Adrenal gland (tissue), 12 donors: ENCODE results near the gene CACNA1D. TPM values are rescaled to one million over a fixed set of nuclear protein-coding genes. Genes with fewer than 3 reads are reported as not detected.

Experiments
- DNase-seq, 7 donors: peaks; one replicate each; pipeline ENCODE4 v3.0.0-alpha.2; 2019 to 2020
- H3K27ac ChIP-seq, 5 donors: fragments of 200-600 bp; sonication (generic) in 4 of 5; 1 replicate in 3 of 5; 2 replicates in 2 of 5; pipeline versions ENCODE4 v1.5.1 to v1.8.0; 2016 to 2020; ENCODE audit warnings: mild to moderate bottlenecking in 1 of 5
- H3K27me3 ChIP-seq: fragments of 200-600 bp; 2 replicates; pipeline ENCODE4 v1.8.0; 2021
- H3K36me3 ChIP-seq, 2 donors: fragments of 200-600 bp; replicated peaks in 1 of 2; 1 replicate in 1 of 2; 2 replicates in 1 of 2; pipeline versions ENCODE4 v1.5.1 to v1.8.0; 2018 to 2022
- H3K4me1 ChIP-seq, 2 donors: fragments of 200-600 bp; replicated peaks in 1 of 2; 1 replicate in 1 of 2; 2 replicates in 1 of 2; pipeline versions ENCODE4 v1.5.1 to v1.8.0; 2018 to 2021
- H3K4me3 ChIP-seq, 4 donors: fragments of 200-600 bp; sonication (generic) in 3 of 4; one replicate each; pipeline ENCODE4 v1.5.1; 2016 to 2018
- H3K9me3 ChIP-seq, 3 donors: fragments of 200-600 bp; sonication (generic) in 1 of 3; replicated peaks in 1 of 3; 1 replicate in 2 of 3; 2 replicates in 1 of 3; pipeline versions ENCODE4 v1.5.1 to v1.8.0; 2016 to 2021
- CTCF ChIP-seq, 6 experiments: fragments of 450-650 bp in 4 of 6; fragments of 200-600 bp in 2 of 6; sonication (generic) in 1 of 6; IDR thresholded peaks; 1 replicate in 5 of 6; 2 replicates in 1 of 6; pipeline versions ENCODE4 v1.5.1 to v1.8.0; 2016 to 2021; ENCODE audit warnings: antibody characterized with exemption in 6 of 6, mild to moderate bottlenecking in 2 of 6, moderate library complexity in 1 of 6
- POLR2A ChIP-seq, 2 donors: fragments of 450-650 bp; IDR thresholded peaks; one replicate each; pipeline ENCODE4 v1.6.1; 2017; ENCODE audit warnings: antibody characterized with exemption in 2 of 2, mild to moderate bottlenecking in 2 of 2, moderate library complexity in 1 of 2
- WGBS, 4 donors: extraction: QIAGEN DNeasy Blood & Tissue Kit in 2 of 4; methylation state at CpG; one replicate each; pipeline versions ENCODE4 v1.1.5 to v1.1.7; 2013 to 2017; 5-methylcytosine and 5-hydroxymethylcytosine counted together
- intact Hi-C, 2 donors: fragments of 100-400 bp; cut with DNase I; formaldehyde crosslinking; loops; one replicate each; pipeline versions ENCODE4 v1.14.1 to v1.15.0; 2022 to 2023
- polyA plus RNA-seq, 3 donors: library from polyadenylated mRNA; stranded (reverse); fragments of 200-250 nt in 2 of 3; fragments of 350-450 nt in 1 of 3; fragmentation: Illumina TruSeq in 1 of 3; extraction: RNeasy Lipid Tissue Mini Kit (QIAGEN cat#74804) in 1 of 3; gene quantifications; one replicate each; pipeline ENCODE4 v1.2.3, GENCODE V29; 2013 to 2014
- total RNA-seq, 9 donors: library from RNA; depleted of rRNA in 4 of 9; stranded (reverse); fragments of >200 nt in 4 of 9; fragments of 120-200 nt in 1 of 9; fragmentation: NEBNext Ultra II Directional in 1 of 9; extraction: Animal tissue kit (Norgen Biotek cat#: 25700) in 1 of 9; gene quantifications; one replicate each; pipeline versions ENCODE4 v1.1.0 to v1.2.4, GENCODE V29; 2013 to 2023
- donor health status: healthy with polysubstance abuse.
- donor health status: Bipolar disorder and iron deficiency.
- donor health status: DM: yes; HTN: yes; CAD: no.
- donor health status: DM: no; HTN: no; CAD: no.
- donor health status: DM: no; HTN: no; CAD: no.
- donor health status: DM: yes; HTN: yes; CAD: no.

Gene CACNA1D
- total and polyA plus RNA-seq, 12 donors: 25.8 to 111 (median 63.0) TPM

GRCh38 chr3:53490459-53490968 is 3.9 kb upstream of the CACNA1D start:
- no peaks in the 10 kb centered on the region for H3K36me3 ChIP-seq
- DNase-seq: no peak
- no peak overlapping the region for H3K27ac ChIP-seq
- no peak overlapping the region for H3K4me3 ChIP-seq
- 77 to 91% (median 84%) methylated on average over 4 of the region's 4 CpGs for WGBS, 4 donors
- peaks cover 16 to 17% of the 10 kb centered on the region in 2 donors for H3K4me1 ChIP-seq
- no peaks in the 10 kb centered on the region for H3K27me3 ChIP-seq
- TF ChIP-seq CTCF (IDR thresholded peaks at IDR 0.05) (no peak), POLR2A (IDR thresholded peaks at IDR 0.05) (no peak)
- intact Hi-C loops: loop anchor here in 1 of 2 donors (10.0 kb wide), 1 partner anchor 106 kb away; no protein-coding TSS in a partner anchor
- no peaks in the 10 kb centered on the region for H3K9me3 ChIP-seq

GRCh38 chr3:53491276-53491675 is 3.1 kb upstream of the CACNA1D start:
- Histone ChIP-seq H3K27ac (no peak overlapping the region), H3K9me3 (no peaks in the 10 kb centered on the region), H3K27me3 (no peaks in the 10 kb centered on the region), H3K4me1 (peaks cover 23% of the 10 kb centered on the region in 2 donors), H3K4me3 (no peak overlapping the region), H3K36me3 (no peaks in the 10 kb centered on the region)
- intact Hi-C loops: loop anchor here in 1 of 2 donors (10.0 kb wide), 1 partner anchor 106 kb away; no protein-coding TSS in a partner anchor
- DNase-seq: peak in 4 of 7 donors; percentile 48 to 54 (median 50)
- 50 to 58% (median 54%) methylated on average over 6 of the region's 6 CpGs for WGBS, 4 donors
- no peak for TF ChIP-seq CTCF (IDR thresholded peaks at IDR 0.05)
- TF ChIP-seq POLR2A (IDR thresholded peaks at IDR 0.05): no peak

GRCh38 chr3:53493595-53493962 is 832 bp upstream of the CACNA1D start:
- Histone ChIP-seq H3K4me1 (peaks cover 23 to 40% of the 10 kb centered on the region in 2 donors), H3K36me3 (no peaks in the 10 kb centered on the region), H3K27me3 (no peaks in the 10 kb centered on the region), H3K4me3 (peak overlapping the region in 2 of 4 donors; percentile 38 to 74), H3K27ac (peak overlapping the region in 4 of 5 donors; percentile 28 to 74 (median 66)), H3K9me3 (no peaks in the 10 kb centered on the region)
- WGBS, 4 donors: 6 to 9% (median 6%) methylated on average over 6 to 13 of the region's 13 CpGs
- TF ChIP-seq POLR2A (IDR thresholded peaks at IDR 0.05) (no peak), CTCF (IDR thresholded peaks at IDR 0.05) (no peak)
- no peak for DNase-seq
- intact Hi-C loops: loop anchor here in 1 of 2 donors (10.0 kb wide), 1 partner anchor 109 kb away; no protein-coding TSS in a partner anchor

DNA sequence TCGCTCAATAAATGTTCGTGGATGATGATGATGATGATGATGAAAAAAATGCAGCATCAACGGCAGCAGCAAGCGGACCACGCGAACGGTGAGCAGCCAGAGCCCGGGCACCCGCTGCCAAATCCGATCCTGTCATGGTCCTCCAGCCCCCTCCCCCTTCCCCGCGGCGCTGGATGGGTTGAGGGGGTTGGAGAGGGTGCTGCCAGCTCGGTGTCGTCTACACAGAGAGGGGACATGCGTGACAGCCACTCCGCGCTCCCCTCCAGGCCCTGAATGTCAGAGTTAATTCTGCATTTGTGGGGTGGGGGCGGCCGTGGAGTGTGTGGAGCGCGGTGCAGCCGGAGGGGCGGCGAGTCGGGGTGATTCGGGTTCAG is 722 bp downstream of the CACNA1D start:
- H3K27ac ChIP-seq: peak overlapping the region in 3 of 5 donors; percentile 58 to 78 (median 72)
- DNase-seq: peak in 6 of 7 donors; percentile 26 to 63 (median 42)

More for the DNA sequence above, 722 bp downstream of the CACNA1D start:
- intact Hi-C loops: loop anchor here in 1 of 2 donors (10.0 kb wide), 1 partner anchor 110 kb away; no protein-coding TSS in a partner anchor
- H3K9me3 ChIP-seq: no peaks in the 10 kb centered on the region
- H3K27me3 ChIP-seq: no peaks in the 10 kb centered on the region
- H3K4me1 ChIP-seq: peaks cover 23 to 50% of the 10 kb centered on the region in 2 donors
- peak overlapping the region in 3 of 4 donors; percentile 40 to 63 (median 42) for H3K4me3 ChIP-seq
- 0 to 2% (median 1%) methylated on average over 6 to 27 of the region's 27 CpGs for WGBS, 4 donors
- TF ChIP-seq POLR2A (IDR thresholded peaks at IDR 0.05) (no peak), CTCF (IDR thresholded peaks at IDR 0.05) (no peak)
- H3K36me3 ChIP-seq: no peaks in the 10 kb centered on the region
